Loucy (cell line): Measurements from ENCODE around the gene FIGNL2.

Experiments used
- H2AFZ ChIP-seq: fragments of 200-600 bp; sonication (generic); 2 replicates; pipeline ENCODE4 v1.6.0; 2016; ENCODE audit warnings: antibody characterized with exemption, mild to moderate bottlenecking, low read length, moderate library complexity
- H3F3A ChIP-seq: fragments of 200-600 bp; 2 replicates; pipeline ENCODE4 v1.6.0; 2016; ENCODE audit warnings: antibody characterized with exemption, low read depth, mild to moderate bottlenecking
- H3K27me3 ChIP-seq: fragments of 200-600 bp; sonication (generic); 2 replicates; pipeline ENCODE4 v1.6.1; 2014; ENCODE audit warnings: low read length, mild to moderate bottlenecking; ENCODE audit not compliant: insufficient read depth, poor library complexity, severe bottlenecking
- H3K36me3 ChIP-seq: fragments of 200-600 bp; sonication (generic); 2 replicates; pipeline ENCODE4 v1.6.1; 2016; ENCODE audit warnings: low read length; ENCODE audit not compliant: insufficient read depth
- H3K4me1 ChIP-seq: fragments of 200-600 bp; sonication (generic); 2 replicates; pipeline ENCODE4 v1.5.1; 2014; ENCODE audit warnings: low read length, mild to moderate bottlenecking; ENCODE audit not compliant: insufficient read depth, poor library complexity, severe bottlenecking
- H3K4me2 ChIP-seq: fragments of 200-600 bp; sonication (generic); 2 replicates; pipeline ENCODE4 v1.6.0; 2014; ENCODE audit warnings: antibody characterized with exemption, low read length, low read depth, mild to moderate bottlenecking; ENCODE audit not compliant: poor library complexity, severe bottlenecking
- H3K4me3 ChIP-seq: fragments of 200-600 bp; sonication (generic); 2 replicates; pipeline ENCODE4 v1.5.1; 2014; ENCODE audit warnings: low read length, mild to moderate bottlenecking, mixed read lengths; ENCODE audit not compliant: poor library complexity, severe bottlenecking
- H3K79me2 ChIP-seq: fragments of 200-600 bp; sonication (generic); 2 replicates; pipeline ENCODE4 v1.6.1; 2014; ENCODE audit warnings: low read length; ENCODE audit not compliant: insufficient read depth
- H3K9ac ChIP-seq: fragments of 200-600 bp; sonication (generic); 2 replicates; pipeline ENCODE4 v1.6.0; 2014; ENCODE audit warnings: mild to moderate bottlenecking, low read depth, low read length, moderate library complexity; ENCODE audit not compliant: poor library complexity, severe bottlenecking
- H3K9me2 ChIP-seq: fragments of 200-600 bp; sonication (generic); replicated peaks from 2 replicates; pipeline ENCODE4 v1.6.1; 2016; ENCODE audit warnings: low read depth, low read length, mixed read lengths
- H3K9me3 ChIP-seq: fragments of 200-600 bp; sonication (generic); 2 replicates; pipeline ENCODE4 v1.6.1; 2014; ENCODE audit warnings: mild to moderate bottlenecking, antibody characterized with exemption, low read length, low read depth; ENCODE audit not compliant: insufficient read depth
- H4K20me1 ChIP-seq: fragments of 200-600 bp; sonication (generic); 2 replicates; pipeline ENCODE4 v1.6.0; 2014; ENCODE audit warnings: antibody characterized with exemption, low read length, mild to moderate bottlenecking; ENCODE audit not compliant: insufficient read depth, poor library complexity, severe bottlenecking
- CTCF ChIP-seq: fragments of 200-600 bp; sonication (generic); conservative IDR thresholded peaks from 2 replicates; pipeline ENCODE4 v1.5.1; 2014; ENCODE audit warnings: mild to moderate bottlenecking, antibody characterized with exemption, low read length
- EZH2phosphoT487 ChIP-seq: fragments of 200-600 bp; IDR thresholded peaks from 2 replicates; pipeline ENCODE4 v1.6.1; 2018; ENCODE audit warnings: antibody characterized with exemption, mild to moderate bottlenecking, moderate library complexity, borderline replicate concordance

FIGNL2 gene

DNA sequence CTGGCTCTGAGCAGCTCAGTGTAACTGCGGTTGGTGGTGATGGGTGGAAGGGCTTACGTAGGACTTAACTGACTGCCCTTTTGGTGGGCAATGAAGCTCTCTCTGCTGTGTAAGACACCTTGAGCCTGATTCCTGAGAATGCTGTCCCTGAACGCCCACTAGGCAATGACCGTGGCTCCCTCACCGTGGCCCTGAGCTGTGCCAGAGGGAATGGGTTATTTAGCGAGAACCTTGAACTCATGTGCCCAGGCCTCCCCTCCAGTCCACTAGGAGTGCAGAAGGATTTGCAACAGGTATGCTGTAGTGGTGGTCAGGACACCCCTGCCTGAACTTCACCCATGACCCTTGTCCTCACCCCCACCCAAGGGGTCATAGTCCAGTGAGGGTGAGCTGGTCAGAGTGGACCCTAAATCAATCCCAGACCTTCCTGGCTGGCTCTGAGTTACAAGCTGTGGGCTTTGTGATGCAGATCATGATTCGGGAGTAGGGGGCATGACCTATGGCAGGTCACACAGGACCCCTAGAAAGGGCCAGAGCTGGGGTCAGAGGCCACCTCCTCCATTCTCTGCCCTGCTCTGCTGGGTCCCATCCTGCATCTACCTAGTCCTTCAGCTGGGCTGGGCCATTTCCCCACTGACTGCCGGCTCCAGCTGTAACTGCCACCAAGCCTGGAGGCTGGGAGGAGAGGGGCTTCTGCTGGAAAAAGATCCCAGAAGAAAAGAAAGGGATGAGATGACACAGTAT lies 24.9 kb upstream of the FIGNL2 start:
- Histone ChIP-seq H3K4me2 (no peak overlapping the region), H3K36me3 (no peaks in the 10 kb centered on the region), H2AFZ (no peak overlapping the region), H3F3A (no peaks in the 10 kb centered on the region), H4K20me1 (no peaks in the 10 kb centered on the region), H3K27me3 (no peaks in the 10 kb centered on the region), H3K79me2 (no peaks in the 10 kb centered on the region), H3K4me3 (no peak overlapping the region), H3K9me2 (no peaks in the 10 kb centered on the region), H3K4me1 (peaks cover 6% of the 10 kb centered on the region), H3K9me3 (no peaks in the 10 kb centered on the region), H3K9ac (no peak overlapping the region)
- no peak for TF ChIP-seq EZH2phosphoT487
- TF ChIP-seq CTCF: no peak

GRCh38 chr12:51872689-51872981 lies 24.1 kb upstream of the FIGNL2 start:
- peaks cover 6% of the 10 kb centered on the region for H3K4me1 ChIP-seq
- TF ChIP-seq CTCF (no peak), EZH2phosphoT487 (no peak)
- no peak overlapping the region for H3K4me3 ChIP-seq
- no peak overlapping the region for H2AFZ ChIP-seq
- H3K27me3 ChIP-seq: no peaks in the 10 kb centered on the region
- H3K36me3 ChIP-seq: no peaks in the 10 kb centered on the region
- no peaks in the 10 kb centered on the region for H3K9me2 ChIP-seq
- H3K4me2 ChIP-seq: no peak overlapping the region
- H3K79me2 ChIP-seq: no peaks in the 10 kb centered on the region
- no peak overlapping the region for H3K9ac ChIP-seq
- no peaks in the 10 kb centered on the region for H4K20me1 ChIP-seq
- no peaks in the 10 kb centered on the region for H3K9me3 ChIP-seq
- no peaks in the 10 kb centered on the region for H3F3A ChIP-seq

DNA sequence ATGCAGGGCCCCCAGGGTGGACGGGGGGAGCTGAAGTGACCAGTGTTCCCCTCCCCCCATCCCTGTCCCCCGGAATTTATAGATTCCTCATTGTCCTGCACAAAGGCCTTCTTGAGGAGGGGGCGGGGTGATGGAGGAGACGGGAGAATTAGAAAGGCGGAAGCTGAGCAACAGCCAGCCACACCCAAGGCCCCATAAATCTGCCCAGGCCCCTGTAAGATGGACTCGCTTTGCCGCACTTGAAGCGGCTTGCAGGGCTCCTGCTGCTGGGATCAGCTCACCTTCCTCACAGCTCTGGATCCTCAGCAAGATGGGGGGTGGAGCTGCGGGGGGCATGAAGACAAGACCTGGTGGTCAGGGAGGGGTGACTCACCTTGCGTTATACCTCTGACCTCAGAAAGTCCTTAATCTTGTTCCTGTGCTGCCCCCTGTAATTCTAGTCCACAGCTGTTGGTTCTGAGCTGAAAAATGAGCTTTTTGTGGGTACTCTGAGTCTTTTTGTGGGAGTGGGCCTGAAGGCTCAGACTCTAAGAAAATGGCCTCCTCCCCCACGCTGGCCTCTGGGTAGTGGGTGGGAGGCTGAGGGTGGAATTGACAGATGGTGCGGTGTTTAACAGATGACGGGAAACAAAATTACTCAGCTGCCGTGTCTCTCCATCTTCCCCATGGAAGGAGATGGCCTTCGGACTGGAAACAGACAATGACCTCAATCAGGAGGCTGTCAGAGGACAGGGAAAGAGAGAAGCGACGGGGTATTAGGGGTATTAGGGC lies 23.6 kb upstream of the FIGNL2 start:
- no peaks in the 10 kb centered on the region for H3K79me2 ChIP-seq
- H3K36me3 ChIP-seq: no peaks in the 10 kb centered on the region
- H4K20me1 ChIP-seq: no peaks in the 10 kb centered on the region
- H2AFZ ChIP-seq: no peak overlapping the region
- no peak for TF ChIP-seq EZH2phosphoT487
- TF ChIP-seq CTCF: no peak
- no peaks in the 10 kb centered on the region for H3K9me3 ChIP-seq
- no peak overlapping the region for H3K4me2 ChIP-seq
- no peaks in the 10 kb centered on the region for H3K27me3 ChIP-seq
- no peaks in the 10 kb centered on the region for H3F3A ChIP-seq
- H3K9ac ChIP-seq: no peak overlapping the region
- H3K9me2 ChIP-seq: no peaks in the 10 kb centered on the region
- H3K4me3 ChIP-seq: no peak overlapping the region
- H3K4me1 ChIP-seq: peaks cover 6% of the 10 kb centered on the region
